Body of pancreas (tissue), 4 donors: ENCODE results near the gene ARHGAP15. TPM values are rescaled to one million over a fixed set of nuclear protein-coding genes. Genes with fewer than 3 reads are reported as not detected.

Experiments
- ATAC-seq: fragments of 150-250 bp; one replicate; pipeline ENCODE4 v1.9.1; 2016
- DNase-seq, 4 donors: peaks; one replicate each; pipeline ENCODE4 v3.0.0-alpha.2; 2019
- H3K27ac ChIP-seq, 4 donors: fragments of 200-600 bp; sonication (generic); 1 replicate in 3 of 4; 2 replicates in 1 of 4; pipeline versions ENCODE4 v1.5.1 to v1.6.1; 2016 to 2019; ENCODE audit warnings: mild to moderate bottlenecking in 1 of 4, mixed read lengths in 1 of 4, moderate library complexity in 1 of 4
- H3K27me3 ChIP-seq, 2 donors: fragments of 200-600 bp; sonication (generic); one replicate each; pipeline ENCODE4 v1.6.0; 2016; ENCODE audit warnings: mild to moderate bottlenecking in 1 of 2
- H3K36me3 ChIP-seq, 2 donors: fragments of 200-600 bp; sonication (generic); replicated peaks in 1 of 2; 2 replicates each; pipeline ENCODE4 v1.5.1; 2016; ENCODE audit warnings: low read depth in 2 of 2; ENCODE audit not compliant: insufficient read depth in 1 of 2
- H3K4me1 ChIP-seq: fragments of 200-600 bp; sonication (generic); one replicate; pipeline ENCODE4 v1.6.0; 2016
- H3K4me3 ChIP-seq, 2 donors: fragments of 200-600 bp; sonication (generic); 1 replicate in 1 of 2; 2 replicates in 1 of 2; pipeline ENCODE4 v1.5.1; 2016 to 2019
- H3K9me3 ChIP-seq, 3 donors: fragments of 200-600 bp; sonication (generic); 1 replicate in 2 of 3; 2 replicates in 1 of 3; pipeline ENCODE4 v1.5.1; 2016
- CTCF ChIP-seq, 7 experiments: fragments of 450-650 bp in 4 of 7; fragments of 200-600 bp in 3 of 7; sonication (generic) in 3 of 7; IDR thresholded peaks; one replicate each; pipeline ENCODE4 v1.5.1; 2016 to 2019; ENCODE audit warnings: antibody characterized with exemption in 7 of 7
- POLR2A ChIP-seq, 3 donors: fragments of 450-650 bp; IDR thresholded peaks; one replicate each; pipeline ENCODE4 v1.6.1; 2016; ENCODE audit warnings: antibody characterized with exemption in 3 of 3, mild to moderate bottlenecking in 2 of 3
- WGBS, 2 donors: methylation state at CpG; one replicate each; pipeline ENCODE4 v1.1.5; 2017; 5-methylcytosine and 5-hydroxymethylcytosine counted together
- intact Hi-C: fragments of 100-400 bp; cut with DNase I; formaldehyde crosslinking; loops from one replicate; pipeline ENCODE4 v1.15.1; 2023
- total RNA-seq, 2 donors: library from RNA; depleted of rRNA; stranded (reverse); fragments of >200 nt; gene quantifications; one replicate each; pipeline ENCODE4 v1.1.0, GENCODE V29; 2016

ARHGAP15 gene
- total RNA-seq, 2 donors from 2014 or later: 1.3 TPM; not detected in 1

GRCh38 chr2:143728498-143728897 lies 599.3 kb downstream of the ARHGAP15 start:
- WGBS, 2 donors: 90 to 93% methylated on average over 7 of the region's 7 CpGs
- no peak overlapping the region for H3K27ac ChIP-seq

GRCh38 chr2:143729296-143729814 lies 600.1 kb downstream of the ARHGAP15 start:
- intact Hi-C loops: no loop called here
- 87 to 98% methylated on average over 2 of the region's 2 CpGs for WGBS, 2 donors
- no peak overlapping the region for H3K27ac ChIP-seq

More at GRCh38 chr2:143728498-143728897, 599.3 kb downstream of the ARHGAP15 start:
- ATAC-seq (no peak), DNase-seq (no peak)
- Histone ChIP-seq H3K27me3 (no peaks in the 10 kb centered on the region), H3K4me1 (no peaks in the 10 kb centered on the region), H3K36me3 (no peaks in the 10 kb centered on the region), H3K4me3 (no peak overlapping the region), H3K9me3 (no peaks in the 10 kb centered on the region)
- no peak for TF ChIP-seq CTCF (IDR thresholded peaks at IDR 0.05)
- TF ChIP-seq POLR2A (IDR thresholded peaks at IDR 0.05): no peak
- intact Hi-C loops: no loop called here

GRCh38 chr2:143730155-143730952 lies 601.1 kb downstream of the ARHGAP15 start:
- 70 to 73% methylated on average over 6 of the region's 6 CpGs for WGBS, 2 donors
- ATAC-seq: no peak
- intact Hi-C loops: no loop called here
- no peaks in the 10 kb centered on the region for H3K4me1 ChIP-seq
- no peak overlapping the region for H3K4me3 ChIP-seq
- H3K9me3 ChIP-seq: no peaks in the 10 kb centered on the region
- no peak overlapping the region for H3K27ac ChIP-seq
- DNase-seq: no peak
- no peaks in the 10 kb centered on the region for H3K36me3 ChIP-seq
- H3K27me3 ChIP-seq: no peaks in the 10 kb centered on the region
- TF ChIP-seq POLR2A (IDR thresholded peaks at IDR 0.05) (no peak), CTCF (IDR thresholded peaks at IDR 0.05) (no peak)

More at GRCh38 chr2:143729296-143729814, 600.1 kb downstream of the ARHGAP15 start:
- DNase-seq: no peak
- ATAC-seq: no peak
- no peak overlapping the region for H3K4me3 ChIP-seq
- H3K36me3 ChIP-seq: no peaks in the 10 kb centered on the region
- no peak for TF ChIP-seq POLR2A (IDR thresholded peaks at IDR 0.05)
- no peak for TF ChIP-seq CTCF (IDR thresholded peaks at IDR 0.05)
- no peaks in the 10 kb centered on the region for H3K4me1 ChIP-seq
- H3K27me3 ChIP-seq: no peaks in the 10 kb centered on the region
- no peaks in the 10 kb centered on the region for H3K9me3 ChIP-seq

DNA sequence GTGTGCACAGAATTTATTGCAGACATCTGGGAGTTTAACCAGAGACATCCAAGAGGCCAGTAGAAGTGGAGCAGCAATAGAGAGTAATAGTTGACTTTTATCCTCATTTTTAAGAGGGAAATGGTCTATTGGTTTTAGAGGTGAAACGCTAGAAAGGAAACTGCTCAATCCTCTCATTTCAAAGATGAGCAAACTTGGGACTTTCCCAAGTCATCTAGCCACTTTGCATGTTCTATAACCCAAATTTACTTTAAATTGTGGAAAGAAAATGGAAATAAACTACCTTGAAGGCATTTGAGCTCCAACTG lies 601.7 kb downstream of the ARHGAP15 start:
- no peaks in the 10 kb centered on the region for H3K4me1 ChIP-seq
- no peak overlapping the region for H3K27ac ChIP-seq
- no peak for DNase-seq
- WGBS, 2 donors: 81 to 83% methylated on average over 1 of the region's 1 CpG
- no peaks in the 10 kb centered on the region for H3K9me3 ChIP-seq
- TF ChIP-seq POLR2A (IDR thresholded peaks at IDR 0.05): no peak
- no peak for TF ChIP-seq CTCF (IDR thresholded peaks at IDR 0.05)
- intact Hi-C loops: no loop called here
- no peak for ATAC-seq
- no peaks in the 10 kb centered on the region for H3K27me3 ChIP-seq
- no peaks in the 10 kb centered on the region for H3K36me3 ChIP-seq
- no peak overlapping the region for H3K4me3 ChIP-seq

GRCh38 chr2:143732076-143732475 lies 602.9 kb downstream of the ARHGAP15 start:
- DNase-seq (no peak), ATAC-seq (no peak)
- Histone ChIP-seq H3K27ac (no peak overlapping the region), H3K4me1 (no peaks in the 10 kb centered on the region), H3K36me3 (no peaks in the 10 kb centered on the region), H3K4me3 (no peak overlapping the region), H3K9me3 (no peaks in the 10 kb centered on the region), H3K27me3 (no peaks in the 10 kb centered on the region)
- TF ChIP-seq POLR2A (IDR thresholded peaks at IDR 0.05) (no peak), CTCF (IDR thresholded peaks at IDR 0.05) (no peak)
- intact Hi-C loops: no loop called here
